KG1 (cell line): ENCODE results near the gene MYBPH.

ENCODE experiments used
- DNase-seq: peaks from one replicate; lab custom pipeline; 2025; lab: John Stamatoyannopoulos, UW

The MYBPH gene

GRCh38 chr1:203178821-203179666 is 3.4 kb upstream of the MYBPH start:
- DNase-seq = no peak

DNA sequence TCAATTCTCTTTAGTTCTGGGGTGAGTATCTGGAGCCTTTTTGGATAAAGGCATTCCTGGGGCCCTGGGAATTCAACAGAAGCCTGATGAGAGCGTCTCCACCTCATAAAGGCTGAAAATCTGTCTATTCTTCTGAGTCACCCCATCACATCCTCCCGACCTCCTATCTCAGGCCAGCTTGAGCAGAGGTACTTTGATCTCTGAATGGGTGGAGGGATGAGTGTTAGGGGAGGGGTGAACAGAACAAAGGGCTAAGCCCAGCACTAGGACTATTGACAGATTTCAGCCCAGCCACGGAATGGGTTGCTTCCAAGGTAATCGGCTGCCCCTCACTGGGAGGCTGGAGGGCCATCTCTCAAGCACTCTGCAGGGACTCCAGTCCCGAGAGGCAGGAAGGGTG is 2.5 kb upstream of the MYBPH start:
- no peak for DNase-seq

DNA sequence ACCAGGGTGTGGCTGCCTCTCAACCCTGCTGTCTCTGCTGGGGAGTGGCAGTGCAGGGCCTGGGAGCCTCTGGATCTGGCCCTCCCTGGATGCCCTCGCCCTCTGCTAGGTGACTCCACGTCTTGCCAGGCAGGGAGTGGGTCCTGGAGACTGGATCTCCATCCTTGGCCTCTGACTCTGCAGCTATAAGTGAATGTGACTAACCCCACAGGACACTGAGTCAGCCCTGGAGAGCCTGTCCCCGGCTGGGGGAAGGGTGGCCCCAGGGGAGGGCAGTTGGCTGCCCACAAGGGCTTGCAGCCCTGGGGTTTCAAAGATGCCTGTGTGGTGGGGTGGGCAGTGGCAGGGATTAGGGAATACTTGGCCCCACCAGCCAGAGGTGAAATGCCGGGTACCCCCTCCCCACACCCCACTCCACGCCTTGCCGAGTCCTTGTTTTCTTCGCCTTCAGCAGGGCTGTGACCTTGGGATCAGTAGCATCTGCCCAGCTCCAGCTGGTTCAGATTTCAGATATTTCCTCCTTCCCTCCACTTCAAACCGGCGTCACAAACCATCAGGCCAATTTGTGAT is 1.9 kb upstream of the MYBPH start:
- DNase-seq = no peak

GRCh38 chr1:203177036-203177405 is 1.4 kb upstream of the MYBPH start:
- no peak for DNase-seq

DNA sequence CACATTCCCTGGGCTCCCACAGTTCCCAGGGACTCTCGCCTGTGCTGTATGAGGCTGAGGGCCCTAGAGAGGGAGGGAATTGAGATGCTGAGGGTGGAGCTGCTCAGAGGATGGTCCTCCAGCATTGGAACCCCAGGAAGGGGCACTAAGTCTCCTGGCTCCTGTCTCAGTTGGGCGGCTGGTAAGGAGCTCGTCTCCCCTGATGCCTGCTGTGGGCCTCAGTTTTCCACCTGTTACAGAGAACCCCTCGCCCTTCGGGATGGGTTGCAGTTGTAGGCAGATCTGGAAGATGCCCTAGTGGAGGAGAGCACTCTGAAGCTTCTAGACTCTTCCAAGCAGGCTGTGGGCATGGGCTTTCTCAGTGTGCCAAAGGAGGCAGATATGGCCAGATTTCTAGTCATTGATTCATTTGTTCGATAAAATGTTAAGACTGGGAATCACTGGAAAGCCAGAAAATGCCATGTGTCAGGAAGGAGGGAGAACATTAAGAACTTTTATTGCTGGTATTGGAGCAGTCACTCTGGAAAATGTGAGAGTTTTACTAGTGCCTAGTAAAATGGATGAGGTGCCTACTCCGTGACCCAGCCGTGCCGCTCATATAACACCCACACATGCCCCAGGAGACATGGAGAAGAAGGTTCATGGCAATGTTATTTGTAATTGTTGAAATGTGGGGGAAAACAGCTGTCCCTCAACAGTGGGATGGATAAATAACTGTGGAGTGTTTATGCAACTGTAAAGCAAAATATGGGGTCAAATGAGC is 828 bp upstream of the MYBPH start:
- DNase-seq = no peak

- no peak for DNase-seq
Observed at GRCh38 chr1:203175827-203176241, 208 bp upstream of the MYBPH start.

- DNase-seq = no peak
Observed at GRCh38 chr1:203174324-203174985, 1.2 kb downstream of the MYBPH start.

DNA sequence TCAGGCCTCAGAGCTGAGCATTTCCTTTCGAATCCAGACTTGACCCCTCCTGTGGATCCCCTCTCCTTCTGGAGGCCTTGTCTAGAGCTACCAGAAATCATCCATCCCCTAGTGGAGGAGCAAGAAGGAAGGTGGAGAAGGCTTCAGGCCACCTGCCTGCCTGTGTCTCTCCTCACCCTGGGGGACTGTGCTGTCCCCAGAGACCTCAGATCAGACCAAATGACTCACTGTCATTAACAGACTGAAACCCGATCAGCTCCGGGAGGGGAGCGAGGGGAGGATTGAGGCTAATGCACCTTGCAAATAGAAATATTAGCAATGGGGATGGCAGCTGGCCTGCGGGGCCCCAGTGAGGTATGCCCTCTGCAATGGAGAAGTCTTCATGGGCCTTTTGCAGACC is 2.1 kb downstream of the MYBPH start:
- DNase-seq = no peak

DNA sequence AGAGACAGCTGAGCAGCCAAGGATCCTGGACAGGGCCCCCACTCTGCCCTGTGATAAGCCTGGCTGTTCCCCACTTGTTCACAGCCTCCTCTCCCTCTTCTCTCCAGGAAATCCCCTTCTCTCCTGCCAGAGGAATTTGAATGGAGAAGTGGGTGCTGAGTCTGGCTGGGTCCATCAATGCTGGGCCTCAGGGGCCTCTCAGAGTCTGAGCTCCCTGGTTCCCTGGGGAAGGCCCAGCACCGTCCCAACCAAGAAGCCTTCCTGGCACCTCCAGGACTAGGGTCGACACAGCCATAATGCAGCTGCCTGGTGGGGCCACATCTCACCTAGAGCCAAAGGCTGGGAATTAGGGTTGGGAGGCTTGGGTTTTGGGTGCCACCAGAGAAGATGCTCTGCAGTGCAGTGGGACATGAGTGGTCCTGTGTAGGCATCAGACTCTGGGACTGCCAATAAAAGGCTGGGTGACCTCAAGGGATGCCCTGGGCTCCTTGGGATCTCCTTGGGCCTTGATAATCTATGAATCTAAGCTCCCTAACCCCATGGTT is 2.5 kb downstream of the MYBPH start:
- no peak for DNase-seq

DNA sequence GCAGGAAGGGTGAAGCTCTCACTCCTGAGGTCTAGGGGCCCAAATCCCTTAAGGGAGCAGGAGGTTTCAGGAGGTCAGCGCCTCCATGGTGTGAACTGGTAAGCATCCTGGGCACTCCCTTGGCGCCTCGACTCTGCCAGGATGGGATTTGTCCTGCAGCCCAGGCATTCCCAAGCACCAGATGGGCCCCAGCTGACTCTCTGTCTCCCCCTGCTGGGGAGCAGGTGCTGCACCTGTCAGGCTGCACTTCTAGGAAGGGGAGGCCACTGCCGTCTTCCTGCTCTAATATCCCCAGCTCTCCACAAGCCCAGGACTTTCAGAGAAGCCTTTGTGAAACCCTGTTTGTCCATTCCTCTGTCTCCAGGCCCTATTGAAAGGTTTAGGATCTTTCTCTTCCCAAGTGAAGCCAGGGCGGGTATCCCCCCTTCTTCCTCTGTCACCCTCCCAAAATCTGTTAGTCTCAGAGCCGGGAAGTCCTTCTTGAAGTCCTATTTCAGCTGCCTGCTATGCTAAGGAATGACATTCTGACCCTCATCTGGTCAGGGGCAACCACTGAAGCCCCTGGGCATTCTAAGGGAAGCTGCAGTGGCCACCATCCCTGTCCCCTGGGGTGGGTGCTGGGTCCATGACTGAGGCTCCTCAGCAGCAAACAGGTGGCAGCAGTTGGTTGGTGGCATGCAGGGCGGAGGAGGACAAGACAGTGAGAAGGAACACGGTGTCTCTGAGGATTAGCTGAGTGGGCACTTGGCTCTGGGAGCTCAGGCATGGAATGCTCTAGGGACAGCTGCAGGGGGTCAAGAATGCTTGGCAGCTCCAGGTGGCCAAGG is 3.2 kb downstream of the MYBPH start:
- DNase-seq = no peak

DNA sequence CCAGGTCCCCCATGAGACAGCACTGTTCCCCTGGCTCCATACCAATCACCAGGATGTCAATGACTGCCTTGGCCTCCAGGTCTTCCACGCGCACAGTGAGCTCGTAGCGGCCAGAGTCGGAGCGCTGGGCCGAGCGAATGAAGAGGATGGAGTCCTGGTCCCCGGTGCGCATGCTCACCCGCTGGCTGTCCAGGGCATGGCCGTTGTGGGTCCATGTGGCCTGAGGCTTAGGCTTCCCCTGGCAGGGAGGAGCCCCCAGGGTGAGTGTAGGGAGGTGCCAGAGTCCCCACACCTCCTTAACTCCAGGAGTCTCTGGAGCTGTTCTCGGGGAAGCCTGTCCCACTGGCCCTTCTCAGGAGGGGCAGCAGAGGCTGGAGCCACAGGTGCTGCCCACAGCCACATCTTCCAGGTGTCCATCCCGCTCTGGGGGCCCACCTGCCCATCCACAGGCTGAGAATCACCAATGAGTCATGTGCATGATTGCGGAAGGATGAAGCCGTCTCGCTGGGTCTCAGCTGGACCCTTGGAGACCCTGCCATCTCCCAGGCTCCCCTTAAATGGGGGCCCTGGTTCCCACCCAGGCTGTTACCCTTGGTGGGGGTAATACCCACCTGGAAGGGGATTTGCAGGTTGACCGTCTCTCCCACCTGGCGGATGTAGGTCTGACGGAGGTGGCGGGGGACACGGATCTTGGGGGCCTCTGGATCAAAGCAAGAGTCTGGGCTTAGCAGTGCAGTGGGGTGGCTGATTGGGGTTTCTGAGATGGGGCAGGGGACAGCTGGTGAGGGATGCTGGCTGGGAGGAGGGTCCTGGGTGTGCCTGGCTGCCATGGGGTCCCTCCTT is 4.1 kb downstream of the MYBPH start:
- no peak for DNase-seq

DNA sequence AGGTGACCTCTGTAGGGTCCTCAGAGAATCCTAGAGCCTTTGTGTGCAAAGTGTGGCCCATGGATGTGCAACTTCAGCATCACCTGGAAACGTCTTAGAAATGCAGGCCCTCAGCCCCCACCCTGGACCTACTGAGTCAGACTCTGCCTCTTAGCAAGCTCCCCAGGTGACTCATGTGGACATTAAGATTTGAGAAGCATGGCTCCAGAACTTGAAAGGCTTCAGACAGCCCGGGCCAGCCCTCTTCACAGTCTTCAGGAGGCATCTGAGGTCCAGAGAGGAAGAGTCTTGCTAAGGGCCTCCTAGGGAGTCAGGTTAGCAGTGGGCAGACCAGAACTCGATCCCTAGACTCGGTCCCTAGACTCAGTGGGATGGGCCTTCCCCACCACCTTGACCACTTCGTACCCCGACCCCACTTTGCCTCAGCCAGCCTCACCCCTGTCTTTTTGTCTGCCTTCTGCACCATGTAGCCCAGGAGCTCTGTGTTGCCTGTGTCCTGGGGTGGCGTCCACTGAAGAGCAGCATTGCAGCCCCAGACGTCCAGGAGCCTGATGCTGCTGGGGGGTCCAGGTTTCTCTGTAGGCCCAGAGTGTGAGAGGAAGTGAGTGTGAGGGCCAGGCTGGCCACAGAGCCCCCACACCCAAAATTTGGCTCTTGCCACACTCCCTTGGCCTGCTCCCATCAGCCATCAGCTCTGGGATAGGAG is 4.8 kb downstream of the MYBPH start:
- DNase-seq = no peak

DNA sequence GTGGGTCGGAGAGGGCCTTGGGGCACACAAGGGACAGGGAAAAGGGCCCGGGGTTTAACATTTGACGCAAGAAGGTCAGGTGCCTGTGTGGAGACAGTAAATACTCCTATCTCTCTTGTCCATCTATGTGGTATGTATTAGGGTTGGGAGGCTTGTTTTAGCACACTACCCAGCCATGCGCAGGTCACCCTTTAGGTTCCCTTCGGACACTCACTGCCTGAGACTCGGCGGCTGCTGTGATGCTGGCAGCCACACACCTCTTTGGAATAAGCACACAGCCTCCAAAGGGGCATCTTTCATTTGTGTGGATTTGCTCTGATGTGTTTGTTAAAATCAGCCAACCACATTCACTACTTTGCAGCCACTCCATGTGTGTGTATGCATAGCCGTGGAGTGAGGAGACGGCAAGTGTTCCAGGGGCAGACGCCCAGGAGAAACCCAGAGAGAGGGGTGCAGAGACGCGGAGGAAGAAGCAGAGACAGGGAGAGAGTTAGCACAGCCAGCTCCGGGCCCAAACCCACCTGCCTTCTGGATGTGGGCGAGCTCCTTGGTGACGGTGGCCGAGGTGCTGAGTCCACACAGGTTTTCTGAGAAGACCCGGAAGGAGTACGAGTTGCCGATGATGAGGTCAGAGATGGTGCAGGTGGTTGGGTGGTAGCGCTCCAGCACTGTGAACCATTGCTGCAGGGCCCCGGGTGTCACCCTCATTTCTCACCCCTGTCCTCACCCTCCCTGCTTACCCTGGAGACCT is 5.7 kb downstream of the MYBPH start:
- no peak for DNase-seq

DNA sequence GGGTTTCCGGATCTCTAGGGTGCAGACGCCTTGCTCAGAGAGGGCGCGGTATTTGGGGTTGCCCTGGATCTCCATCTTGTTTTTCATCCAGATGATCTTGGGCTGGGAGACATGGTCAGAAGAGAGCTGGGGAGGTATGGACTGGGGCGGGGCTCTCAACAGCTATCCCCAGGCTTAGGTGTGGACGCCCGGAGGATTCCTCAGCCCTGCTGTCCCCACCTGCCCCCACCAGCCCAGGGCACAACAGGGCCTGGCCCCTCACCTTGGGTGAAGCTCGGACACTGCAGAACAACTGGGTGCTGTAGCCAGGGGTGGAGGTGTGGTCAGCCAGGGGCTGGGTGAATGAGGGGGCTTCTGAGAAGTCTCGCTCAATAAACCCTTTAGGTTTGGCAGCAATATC is 6.6 kb downstream of the MYBPH start:
- DNase-seq = no peak

- no peak for DNase-seq
Observed at GRCh38 chr1:203168256-203168786, 7.3 kb downstream of the MYBPH start.

DNA sequence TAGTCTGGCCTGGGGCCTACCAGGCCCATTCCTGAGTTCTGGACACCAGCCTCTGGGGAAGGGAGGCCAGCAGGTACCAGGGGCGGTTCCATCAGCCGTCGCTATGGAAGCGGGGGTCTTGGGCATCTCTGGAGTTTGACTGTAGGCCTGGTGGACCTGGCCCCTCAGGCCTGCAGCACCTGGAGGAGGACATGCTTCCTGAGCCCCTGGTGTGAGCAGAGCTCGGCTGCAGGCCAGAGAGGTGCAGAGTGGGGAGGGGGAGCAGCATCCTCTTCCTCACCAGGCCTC is 7.8 kb downstream of the MYBPH start:
- no peak for DNase-seq

DNA sequence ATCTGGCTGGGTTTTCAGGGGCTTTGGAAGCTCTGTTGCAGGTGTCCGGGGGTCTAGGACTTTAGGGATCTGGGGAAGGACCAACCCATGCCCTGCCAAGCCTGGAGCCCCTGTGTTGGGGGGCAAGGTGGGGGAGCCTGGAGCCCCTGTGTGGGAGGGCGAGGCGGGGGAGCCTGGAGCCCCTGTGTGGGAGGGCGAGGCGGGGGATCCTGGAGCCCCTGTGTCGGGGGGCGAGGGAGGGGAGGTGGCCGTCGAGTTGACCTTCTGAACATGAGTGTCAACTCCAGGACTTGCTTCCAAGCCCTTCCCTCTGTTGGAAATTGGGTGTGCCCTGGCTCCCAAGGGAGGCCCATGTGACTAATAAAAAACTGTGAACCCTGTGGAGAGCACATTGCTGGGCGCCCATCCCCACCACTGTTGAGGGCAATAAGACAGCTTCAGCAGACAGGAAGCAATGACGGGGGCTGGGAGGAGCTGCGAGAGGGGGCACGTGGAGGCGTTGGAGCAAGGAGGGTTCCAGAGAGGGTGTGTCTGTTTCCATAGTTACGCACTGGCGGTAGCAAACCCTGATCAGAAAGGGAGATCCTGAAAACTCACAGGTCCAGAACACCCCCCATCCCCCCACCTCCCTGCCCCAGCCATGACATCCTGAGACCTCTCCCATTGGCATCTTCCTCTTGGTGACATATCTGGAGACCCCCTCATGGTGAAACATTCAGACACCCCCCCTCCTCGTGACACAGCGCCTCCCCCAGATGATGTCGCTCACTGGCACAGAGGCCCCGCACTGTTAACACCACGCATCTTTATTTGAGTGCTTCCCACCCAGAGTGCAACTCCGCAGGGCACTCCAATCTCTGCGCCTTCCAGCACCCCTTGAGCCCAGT is 8.4 kb downstream of the MYBPH start:
- no peak for DNase-seq
